ENCODE data around the gene DNPEP.
A peak's percentile ranks its signal among the peaks of the same experiment; 100 is the strongest.

The DNPEP gene

GRCh38 chr2:219387306-219388120, at the start of gene DNPEP:
Gene DNPEP (minus strand): TSS chr2:219387912. CDS start chr2:219387794, 118 bp downstream.
- Mint-ChIP-seq H3K27ac (peak within 1 kb of the TSS; percentile 97), H3K4me3 (peak within 1 kb of the TSS; percentile 98), H3K4me1 (peaks cover 32% of the 10 kb centered on the region), H3K27me3 (no peaks in the 10 kb centered on the region), H3K36me3 (peaks cover 14% of the 10 kb centered on the region), H3K9me3 (no peaks in the 10 kb centered on the region)

DNA sequence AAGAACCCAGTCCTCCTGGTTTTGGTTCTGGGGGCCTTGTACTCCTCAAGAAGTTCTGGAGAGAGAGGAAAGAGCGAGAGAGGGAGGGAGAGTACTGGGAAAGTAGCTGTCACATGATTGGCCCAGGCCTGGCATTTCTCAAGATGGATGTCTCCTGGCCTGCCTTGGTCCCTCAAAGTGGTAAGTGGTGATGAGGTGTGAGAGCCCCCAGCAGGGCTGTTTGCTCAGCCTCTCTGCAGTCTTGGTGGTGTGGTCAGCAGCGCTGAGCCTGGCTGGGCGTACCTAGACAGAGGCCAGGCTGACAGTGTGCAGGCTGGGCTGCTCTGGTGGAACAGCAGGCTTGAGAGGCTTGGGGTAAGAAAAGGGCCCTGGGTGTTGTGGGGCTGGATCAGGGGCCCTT, 49.4 kb upstream of the DNPEP start:
- Mint-ChIP-seq H3K27ac (no peak overlapping the region), H3K27me3 (peaks cover 14% of the 10 kb centered on the region), H3K4me3 (no peak overlapping the region), H3K4me1 (peaks cover 9% of the 10 kb centered on the region), H3K36me3 (no peaks in the 10 kb centered on the region), H3K9me3 (no peaks in the 10 kb centered on the region)

- Mint-ChIP-seq H3K36me3 (no peaks in the 10 kb centered on the region), H3K9me3 (no peaks in the 10 kb centered on the region), H3K4me1 (peaks cover 9% of the 10 kb centered on the region), H3K27ac (no peak overlapping the region), H3K27me3 (peaks cover 14% of the 10 kb centered on the region), H3K4me3 (no peak overlapping the region)
Observed at GRCh38 chr2:219436491-219436890, 48.8 kb upstream of the DNPEP start.

DNA sequence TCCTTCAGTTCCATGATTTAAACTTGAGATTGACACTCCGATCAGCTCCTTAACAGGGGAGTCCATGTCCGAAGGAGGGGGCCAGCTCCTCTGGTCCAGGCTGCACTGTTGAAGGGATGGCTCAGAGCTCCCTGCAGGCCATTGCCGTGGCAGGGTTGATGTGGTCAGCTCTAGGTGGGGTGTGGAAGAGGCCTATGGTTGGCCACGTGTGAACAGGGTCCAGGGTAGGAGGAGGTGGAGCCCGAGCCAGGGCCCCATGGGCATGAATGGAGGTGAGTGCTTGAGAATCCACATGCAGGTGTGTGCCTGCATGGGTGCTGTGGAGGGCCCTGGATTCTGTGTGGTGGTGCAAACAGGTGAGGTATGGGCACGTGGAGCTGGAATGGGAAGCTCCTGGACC, 48.0 kb upstream of the DNPEP start:
- H3K4me1 Mint-ChIP-seq, result peaks cover under 1% of the 10 kb centered on the region
- H3K27me3 Mint-ChIP-seq, result peaks cover 12% of the 10 kb centered on the region
- no peak overlapping the region for H3K27ac Mint-ChIP-seq
- no peak overlapping the region for H3K4me3 Mint-ChIP-seq
- no peaks in the 10 kb centered on the region for H3K36me3 Mint-ChIP-seq
- H3K9me3 Mint-ChIP-seq, result no peaks in the 10 kb centered on the region

- H3K36me3 Mint-ChIP-seq, result no peaks in the 10 kb centered on the region
- H3K9me3 Mint-ChIP-seq, result no peaks in the 10 kb centered on the region
- H3K4me3 Mint-ChIP-seq, result peak within 1 kb of the TSS; percentile 19
- peaks cover 12% of the 10 kb centered on the region for H3K27me3 Mint-ChIP-seq
- no peaks in the 10 kb centered on the region for H3K4me1 Mint-ChIP-seq
- H3K27ac Mint-ChIP-seq, result no peak within 1 kb of the TSS
Observed at GRCh38 chr2:219434718-219435525, 47.2 kb upstream of the DNPEP start, which contains the start of gene SPEG. Gene SPEG (plus strand): TSS chr2:219434843. CDS start chr2:219434978, 135 bp downstream.

DNA sequence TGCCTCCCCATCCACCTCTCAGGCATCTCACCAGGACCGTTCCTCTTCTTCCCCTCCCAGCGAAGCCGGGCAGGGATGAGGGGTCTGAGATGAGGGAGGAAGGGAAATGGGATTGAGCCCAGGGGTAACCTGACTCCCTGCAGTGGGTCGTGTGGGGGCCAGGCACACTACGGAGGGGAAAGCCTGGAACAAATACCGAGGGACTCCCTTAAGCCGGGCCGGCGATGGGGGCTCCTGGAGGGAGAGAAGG, 46.7 kb upstream of the DNPEP start:
- Mint-ChIP-seq H3K4me1 (no peaks in the 10 kb centered on the region), H3K9me3 (no peaks in the 10 kb centered on the region), H3K4me3 (peak overlapping the region; percentile 19), H3K27me3 (peaks cover 12% of the 10 kb centered on the region), H3K27ac (no peak overlapping the region), H3K36me3 (no peaks in the 10 kb centered on the region)

DNA sequence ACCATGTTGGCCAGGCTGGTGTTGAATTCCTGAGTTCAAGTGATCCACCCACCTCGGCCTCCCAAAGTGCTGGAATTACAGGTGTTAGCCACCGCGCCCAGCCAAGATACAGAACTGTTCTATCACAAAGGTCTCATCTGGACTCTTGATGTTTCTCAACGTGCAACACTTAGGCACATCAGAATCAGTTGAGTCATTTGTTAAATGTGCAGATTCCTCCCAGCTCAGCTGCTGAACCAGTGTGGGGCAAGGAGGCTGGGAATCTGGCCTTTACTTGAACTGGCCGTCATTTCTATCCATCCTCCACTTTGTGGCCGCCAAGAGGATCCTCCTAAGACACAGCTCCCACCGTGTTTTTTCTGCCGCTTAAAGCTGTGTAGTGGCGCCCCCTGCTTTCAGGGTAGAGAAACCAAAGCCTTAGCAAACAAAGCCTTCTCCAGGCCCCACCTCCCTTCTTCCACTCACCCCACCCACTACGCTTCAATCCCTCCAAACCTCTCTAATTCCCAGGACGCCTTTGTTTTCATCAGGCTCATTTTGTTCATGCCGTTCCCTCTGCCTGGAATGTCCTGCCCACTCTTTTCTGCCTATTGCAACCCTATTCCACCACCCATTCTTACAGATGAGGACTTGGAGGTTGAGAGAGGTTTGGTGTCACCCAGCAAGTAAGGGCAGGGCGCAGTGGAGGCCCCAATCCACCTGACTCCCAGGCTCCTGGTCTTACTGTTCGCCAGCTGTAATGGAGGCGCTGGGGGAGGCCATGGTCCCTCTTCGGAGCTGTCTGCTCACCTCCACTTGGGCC, 46.2 kb upstream of the DNPEP start:
- Mint-ChIP-seq H3K36me3 (no peaks in the 10 kb centered on the region), H3K27ac (no peak overlapping the region), H3K27me3 (peaks cover 12% of the 10 kb centered on the region), H3K4me3 (peak overlapping the region; percentile 19), H3K9me3 (no peaks in the 10 kb centered on the region), H3K4me1 (no peaks in the 10 kb centered on the region)

DNA sequence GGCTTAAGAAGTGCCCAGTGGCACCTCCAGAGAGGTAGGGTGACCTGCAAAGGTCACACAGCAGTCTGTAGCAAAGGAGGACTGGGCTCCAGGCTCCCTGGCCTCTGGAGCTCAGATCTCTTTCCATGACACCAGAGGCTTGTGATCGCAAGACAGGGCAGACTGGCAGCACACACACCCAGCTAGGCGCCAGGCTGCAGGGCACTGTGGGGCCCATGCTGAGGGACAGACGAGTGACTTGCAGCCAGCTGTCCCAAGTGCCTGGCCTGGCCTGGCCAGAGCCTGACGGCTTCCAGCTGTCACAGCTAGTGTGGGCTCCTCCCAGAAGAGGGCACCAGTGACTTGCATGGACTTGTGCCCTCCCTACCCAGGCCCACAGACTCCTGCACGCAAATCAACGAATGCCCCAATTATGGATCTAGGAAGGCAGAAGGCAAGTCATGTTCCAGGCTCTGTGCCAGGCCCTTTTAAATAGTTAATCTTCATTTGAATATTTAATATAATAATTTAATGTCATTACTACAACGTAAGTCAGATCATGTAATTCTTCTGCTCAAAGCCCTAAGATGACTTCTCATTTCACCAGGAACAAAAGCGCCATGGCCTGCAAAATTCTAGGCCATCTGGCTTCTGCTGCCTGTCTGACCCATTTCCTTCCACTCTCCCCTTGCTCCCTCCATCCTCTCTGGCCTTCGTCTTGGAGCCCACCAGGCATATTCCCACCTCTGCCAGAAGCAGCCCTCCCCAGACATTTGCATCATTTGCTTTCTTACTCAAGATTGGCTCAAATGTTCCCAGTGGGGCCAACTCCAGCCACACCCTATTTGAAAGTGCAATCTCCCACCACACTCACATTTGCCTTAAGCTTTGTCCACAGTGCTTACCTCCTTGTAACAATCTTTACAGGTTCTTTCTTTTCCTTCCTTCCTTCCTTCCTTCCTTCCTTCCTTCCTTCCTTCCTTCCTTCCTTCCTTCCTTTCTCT, 43.2 kb upstream of the DNPEP start:
- Mint-ChIP-seq H3K9me3 (no peaks in the 10 kb centered on the region), H3K36me3 (no peaks in the 10 kb centered on the region), H3K27ac (no peak overlapping the region), H3K4me1 (no peaks in the 10 kb centered on the region), H3K4me3 (no peak overlapping the region), H3K27me3 (peaks cover 9% of the 10 kb centered on the region)

DNA sequence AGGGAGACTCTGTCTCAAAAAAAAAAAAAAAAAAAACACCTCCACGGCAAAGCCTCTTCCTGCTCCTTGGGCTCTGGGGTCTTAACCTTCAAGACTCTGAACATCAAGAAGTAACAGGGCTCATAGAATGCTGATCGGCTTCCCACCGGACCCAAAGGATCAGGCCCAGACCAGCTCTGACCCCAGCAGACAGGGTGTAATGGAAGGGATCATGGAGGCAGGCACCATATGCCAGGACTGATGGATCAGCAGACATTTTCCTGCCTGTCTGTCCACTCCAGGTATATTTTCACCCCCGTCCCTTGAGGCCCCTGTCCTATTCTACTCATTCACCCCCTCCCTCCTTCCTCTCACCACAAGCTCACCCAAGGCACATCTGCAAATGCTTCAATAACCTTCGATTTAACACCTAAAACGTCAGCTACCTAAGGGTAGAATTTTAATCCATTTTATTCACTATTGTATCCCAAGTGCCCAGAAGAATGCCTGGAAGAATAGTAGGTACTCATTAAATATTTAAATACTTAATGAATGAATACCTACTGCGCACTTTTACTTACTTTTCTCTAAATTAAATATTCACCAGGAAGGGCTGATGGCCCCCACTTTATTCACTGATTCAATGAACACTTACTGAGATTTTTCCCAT, 42.4 kb upstream of the DNPEP start:
- H3K27me3 Mint-ChIP-seq, result peaks cover 5% of the 10 kb centered on the region
- no peak overlapping the region for H3K4me3 Mint-ChIP-seq
- no peaks in the 10 kb centered on the region for H3K36me3 Mint-ChIP-seq
- no peaks in the 10 kb centered on the region for H3K4me1 Mint-ChIP-seq
- H3K9me3 Mint-ChIP-seq, result no peaks in the 10 kb centered on the region
- H3K27ac Mint-ChIP-seq, result no peak overlapping the region

DNA sequence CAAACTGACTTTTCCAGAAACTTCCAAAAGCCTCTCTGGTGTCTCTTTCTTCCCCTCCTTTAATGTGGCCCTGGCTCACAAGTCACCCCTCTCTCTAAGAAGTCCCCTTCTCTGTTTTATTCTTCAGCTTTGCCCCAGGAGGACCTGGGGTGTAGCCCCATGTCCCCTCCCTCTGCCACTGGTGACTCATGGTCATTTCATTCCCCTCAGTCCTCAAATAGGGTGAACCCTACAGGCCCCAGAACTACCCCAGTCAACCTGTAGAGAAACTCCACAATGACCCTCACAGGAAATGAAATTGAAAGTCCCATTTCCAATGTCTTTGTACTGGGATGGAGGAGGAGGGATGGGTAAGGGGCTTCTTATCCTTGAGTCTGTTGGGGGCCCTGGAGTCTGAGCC, 40.8 kb upstream of the DNPEP start:
- Mint-ChIP-seq H3K27ac (no peak overlapping the region), H3K4me3 (no peak overlapping the region), H3K4me1 (no peaks in the 10 kb centered on the region), H3K9me3 (no peaks in the 10 kb centered on the region), H3K36me3 (no peaks in the 10 kb centered on the region), H3K27me3 (peaks cover 1% of the 10 kb centered on the region)

DNA sequence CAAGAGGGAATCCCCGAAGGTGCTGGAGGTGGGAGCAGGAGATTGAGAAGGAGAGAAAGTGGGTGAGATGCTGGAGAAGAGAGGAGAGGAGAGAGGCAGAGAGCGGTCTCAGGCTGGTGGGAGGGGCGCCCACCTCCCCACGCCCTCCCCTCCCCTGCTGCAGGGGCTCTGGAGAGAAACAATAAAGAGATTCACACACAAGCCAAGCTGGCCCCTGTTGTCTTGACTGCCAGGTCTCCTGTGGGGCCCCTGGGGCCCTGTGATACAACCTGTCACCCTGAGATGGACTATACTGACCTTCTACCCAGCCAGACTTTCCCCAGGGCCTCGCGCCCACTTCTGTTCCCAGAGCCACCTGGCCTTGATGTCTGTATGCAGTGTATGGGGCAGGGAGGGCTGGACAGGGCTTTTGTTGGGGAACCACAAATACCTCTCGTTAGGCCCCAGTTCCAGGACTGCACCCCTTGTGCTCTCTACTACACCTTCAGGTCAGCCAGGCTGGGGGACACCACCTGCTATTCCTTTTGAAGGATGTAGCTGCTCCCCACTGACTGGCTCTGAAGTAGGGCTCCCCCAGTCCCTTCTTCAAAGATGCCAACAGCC, 38.9 kb upstream of the DNPEP start:
- Mint-ChIP-seq H3K4me1 (no peaks in the 10 kb centered on the region), H3K9me3 (no peaks in the 10 kb centered on the region), H3K36me3 (no peaks in the 10 kb centered on the region), H3K27ac (no peak overlapping the region), H3K4me3 (no peak overlapping the region), H3K27me3 (peaks cover 1% of the 10 kb centered on the region)

DNA sequence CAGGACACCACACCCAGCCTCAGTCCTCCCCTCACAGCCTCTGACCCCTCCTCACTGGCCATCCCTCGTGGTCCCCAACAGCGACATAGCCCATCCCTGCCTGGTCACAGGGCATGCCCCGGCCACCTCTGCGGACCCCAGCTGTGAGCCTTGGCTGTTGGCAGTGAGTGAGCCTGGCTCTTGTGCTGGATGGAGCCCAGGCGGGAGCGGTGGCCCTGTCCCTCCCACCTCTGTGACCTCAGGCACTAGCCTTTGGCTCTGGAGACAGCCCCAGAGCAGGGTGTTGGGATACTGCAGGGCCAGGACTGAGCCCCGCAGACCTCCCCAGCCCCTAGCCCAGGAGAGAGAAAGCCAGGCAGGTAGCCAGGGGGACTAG, 38.3 kb upstream of the DNPEP start:
- H3K27me3 Mint-ChIP-seq, result no peaks in the 10 kb centered on the region
- no peak overlapping the region for H3K4me3 Mint-ChIP-seq
- H3K4me1 Mint-ChIP-seq, result no peaks in the 10 kb centered on the region
- H3K36me3 Mint-ChIP-seq, result no peaks in the 10 kb centered on the region
- H3K27ac Mint-ChIP-seq, result no peak overlapping the region
- no peaks in the 10 kb centered on the region for H3K9me3 Mint-ChIP-seq

- H3K36me3 Mint-ChIP-seq, result no peaks in the 10 kb centered on the region
- H3K27ac Mint-ChIP-seq, result no peak overlapping the region
- H3K4me3 Mint-ChIP-seq, result no peak overlapping the region
- no peaks in the 10 kb centered on the region for H3K4me1 Mint-ChIP-seq
- no peaks in the 10 kb centered on the region for H3K9me3 Mint-ChIP-seq
- H3K27me3 Mint-ChIP-seq, result peaks cover 1% of the 10 kb centered on the region
Observed at GRCh38 chr2:219425238-219426067, 37.7 kb upstream of the DNPEP start.

Measured in activated naive CD4-positive, alpha-beta T cell treated with anti-CD3 and anti-CD28 coated beads, Interleukin-2, amount 50 U/mL, for 24 hours (primary cell).